ENCODE measurements around the gene ST3GAL4.

ST3GAL4 gene

GRCh38 chr11:126350836-126351235 is 4.7 kb upstream of the ST3GAL4 start:
- no peak for TF ChIP-seq TAF1 (IDR thresholded peaks at IDR 0.05; ENCODE audit: borderline replicate concordance, low read depth, low read length)
- no peak for TF ChIP-seq POLR2A (IDR thresholded peaks at IDR 0.05; ENCODE audit: low read depth, low read length)
- no peak for TF ChIP-seq POLR2AphosphoS5 (IDR thresholded peaks at IDR 0.05; ENCODE audit: low read depth, low read length)
- FAIRE-seq (no peak), DNase-seq (ENCODE audit: insufficient read length) (no peak)

- TF ChIP-seq TAF1 (IDR thresholded peaks at IDR 0.05; ENCODE audit: borderline replicate concordance, low read depth, low read length): no peak
- TF ChIP-seq POLR2A (IDR thresholded peaks at IDR 0.05; ENCODE audit: low read depth, low read length): no peak
- TF ChIP-seq POLR2AphosphoS5 (IDR thresholded peaks at IDR 0.05; ENCODE audit: low read depth, low read length): no peak
- no peak for FAIRE-seq
- no peak for DNase-seq (ENCODE audit: insufficient read length)
Observed at GRCh38 chr11:126352163-126352562, 3.3 kb upstream of the ST3GAL4 start.

GRCh38 chr11:126352934-126353801 is 2.3 kb upstream of the ST3GAL4 start:
- TF ChIP-seq TAF1 (IDR thresholded peaks at IDR 0.05; ENCODE audit: borderline replicate concordance, low read depth, low read length) (no peak), POLR2A (IDR thresholded peaks at IDR 0.05; ENCODE audit: low read depth, low read length) (no peak), POLR2AphosphoS5 (IDR thresholded peaks at IDR 0.05; ENCODE audit: low read depth, low read length) (no peak)
- FAIRE-seq (peak; percentile 90), DNase-seq (ENCODE audit: insufficient read length) (no peak)

- FAIRE-seq: peak; percentile 73
- TF ChIP-seq POLR2A (IDR thresholded peaks at IDR 0.05; ENCODE audit: low read depth, low read length): no peak
- TF ChIP-seq POLR2AphosphoS5 (IDR thresholded peaks at IDR 0.05; ENCODE audit: low read depth, low read length): no peak
- TF ChIP-seq TAF1 (IDR thresholded peaks at IDR 0.05; ENCODE audit: borderline replicate concordance, low read depth, low read length): no peak
- no peak for DNase-seq (ENCODE audit: insufficient read length)
Observed at GRCh38 chr11:126354631-126355323, 709 bp upstream of the ST3GAL4 start.

- no peak for DNase-seq (ENCODE audit: insufficient read length)
- peak; percentile 66 for FAIRE-seq
- TF ChIP-seq POLR2AphosphoS5 (IDR thresholded peaks at IDR 0.05; ENCODE audit: low read depth, low read length): no peak
- TF ChIP-seq POLR2A (IDR thresholded peaks at IDR 0.05; ENCODE audit: low read depth, low read length): no peak
Observed at GRCh38 chr11:126355926-126356897, 726 bp downstream of the ST3GAL4 start.

- FAIRE-seq (no peak), DNase-seq (ENCODE audit: insufficient read length) (no peak)
- TF ChIP-seq TAF1 (IDR thresholded peaks at IDR 0.05; ENCODE audit: borderline replicate concordance, low read depth, low read length): no peak
- no peak for TF ChIP-seq POLR2A (IDR thresholded peaks at IDR 0.05; ENCODE audit: low read depth, low read length)
- TF ChIP-seq POLR2AphosphoS5 (IDR thresholded peaks at IDR 0.05; ENCODE audit: low read depth, low read length): no peak
Observed at GRCh38 chr11:126357055-126357962, 1.8 kb downstream of the ST3GAL4 start.

- DNase-seq (ENCODE audit: insufficient read length) (no peak), FAIRE-seq (no peak)
- TF ChIP-seq POLR2AphosphoS5 (IDR thresholded peaks at IDR 0.05; ENCODE audit: low read depth, low read length): no peak
- TF ChIP-seq POLR2A (IDR thresholded peaks at IDR 0.05; ENCODE audit: low read depth, low read length): no peak
- no peak for TF ChIP-seq TAF1 (IDR thresholded peaks at IDR 0.05; ENCODE audit: borderline replicate concordance, low read depth, low read length)
Observed at GRCh38 chr11:126357969-126358762, 2.7 kb downstream of the ST3GAL4 start.

GRCh38 chr11:126358763-126359160 is 3.3 kb downstream of the ST3GAL4 start:
- no peak for FAIRE-seq
- no peak for TF ChIP-seq POLR2AphosphoS5 (IDR thresholded peaks at IDR 0.05; ENCODE audit: low read depth, low read length)
- TF ChIP-seq POLR2A (IDR thresholded peaks at IDR 0.05; ENCODE audit: low read depth, low read length): no peak
- no peak for TF ChIP-seq TAF1 (IDR thresholded peaks at IDR 0.05; ENCODE audit: borderline replicate concordance, low read depth, low read length)
- no peak for DNase-seq (ENCODE audit: insufficient read length)

GRCh38 chr11:126359431-126360048 is 4.1 kb downstream of the ST3GAL4 start:
- DNase-seq (ENCODE audit: insufficient read length): no peak
- no peak for FAIRE-seq
- no peak for TF ChIP-seq TAF1 (IDR thresholded peaks at IDR 0.05; ENCODE audit: borderline replicate concordance, low read depth, low read length)
- no peak for TF ChIP-seq POLR2AphosphoS5 (IDR thresholded peaks at IDR 0.05; ENCODE audit: low read depth, low read length)
- no peak for TF ChIP-seq POLR2A (IDR thresholded peaks at IDR 0.05; ENCODE audit: low read depth, low read length)

Measured in GM12892 (cell line).